OCI-LY1 (cell line): ENCODE data around the gene PSTPIP1.

Experiments used
- H2AFZ ChIP-seq: fragments of 200-600 bp; sonication (generic), shearing (Covaris generic); 2 replicates; pipeline ENCODE4 v1.6.0; 2014; ENCODE audit warnings: antibody characterized with exemption, mild to moderate bottlenecking, low read length
- H3F3A ChIP-seq: fragments of 200-600 bp; sonication (generic), shearing (Covaris generic); 2 replicates; pipeline ENCODE4 v1.6.0; 2014; ENCODE audit warnings: mild to moderate bottlenecking, antibody characterized with exemption, low read length, moderate library complexity; ENCODE audit not compliant: insufficient read depth
- H3K27ac ChIP-seq: fragments of 200-600 bp; sonication (generic); 2 replicates; pipeline ENCODE4 v1.5.1; 2014; ENCODE audit warnings: low read length, mixed run types, mild to moderate bottlenecking, low read depth; ENCODE audit not compliant: poor library complexity, severe bottlenecking
- H3K27me3 ChIP-seq: fragments of 200-600 bp; sonication (generic); 2 replicates; pipeline ENCODE4 v1.6.0; 2014; ENCODE audit warnings: antibody characterized with exemption, mild to moderate bottlenecking, low read length, moderate library complexity; ENCODE audit not compliant: insufficient read depth
- H3K36me3 ChIP-seq: fragments of 200-600 bp; sonication (generic); 2 replicates; pipeline ENCODE4 v1.6.1; 2014; ENCODE audit warnings: mild to moderate bottlenecking, antibody characterized with exemption, low read length, moderate library complexity, mixed read lengths; ENCODE audit not compliant: insufficient read depth
- H3K4me1 ChIP-seq: fragments of 200-600 bp; sonication (generic); 2 replicates; pipeline ENCODE4 v1.5.1; 2014; ENCODE audit warnings: mild to moderate bottlenecking, low read length, moderate library complexity; ENCODE audit not compliant: insufficient read depth, severe bottlenecking
- H3K4me2 ChIP-seq: fragments of 200-600 bp; sonication (generic), shearing (Covaris generic); 2 replicates; pipeline ENCODE4 v1.6.1; 2014; ENCODE audit warnings: low read length
- H3K4me3 ChIP-seq: fragments of 200-600 bp; sonication (generic); 2 replicates; pipeline ENCODE4 v1.5.1; 2014; ENCODE audit warnings: low read length, low read depth, mild to moderate bottlenecking, mixed read lengths; ENCODE audit not compliant: poor library complexity, severe bottlenecking
- H3K79me2 ChIP-seq: fragments of 200-600 bp; shearing (Covaris generic); 2 replicates; pipeline ENCODE4 v1.6.1; 2016; ENCODE audit warnings: mixed run types, low read length, mixed read lengths; ENCODE audit not compliant: insufficient read depth
- H3K9ac ChIP-seq: fragments of 200-600 bp; sonication (generic), shearing (Covaris generic); 2 replicates; pipeline ENCODE4 v1.6.1; 2014; ENCODE audit warnings: mild to moderate bottlenecking, low read length, mixed read lengths
- H3K9me2 ChIP-seq: fragments of 200-600 bp; sonication (generic), shearing (Covaris generic); 2 replicates; pipeline ENCODE4 v1.6.1; 2014; ENCODE audit warnings: low read depth, mild to moderate bottlenecking, low read length, mixed read lengths
- H3K9me3 ChIP-seq: fragments of 200-600 bp; shearing (Covaris generic); 2 replicates; pipeline ENCODE4 v1.6.1; 2014; ENCODE audit warnings: low read length, mixed read lengths
- H4K20me1 ChIP-seq: fragments of 200-600 bp; sonication (generic), shearing (Covaris generic); 2 replicates; pipeline ENCODE4 v1.6.0; 2016; ENCODE audit warnings: mild to moderate bottlenecking, low read length; ENCODE audit not compliant: insufficient read depth
- EZH2 ChIP-seq: fragments of 200-600 bp; sonication (generic), shearing (Covaris generic); IDR thresholded peaks from 2 replicates; pipeline ENCODE4 v1.8.0; 2017; ENCODE audit warnings: borderline replicate concordance, mixed run types, mild to moderate bottlenecking, antibody characterized with exemption, low read length, moderate library complexity, mixed read lengths
- TF ChIP-seq, protein P1 (sequence below): fragments of 200-600 bp; sonication (generic), shearing (Covaris generic); IDR thresholded peaks from 2 replicates; pipeline ENCODE4 v1.5.1; 2017; ENCODE audit warnings: mild to moderate bottlenecking, antibody characterized with exemption, low read length, moderate library complexity, mixed read lengths

PSTPIP1 gene

DNA sequence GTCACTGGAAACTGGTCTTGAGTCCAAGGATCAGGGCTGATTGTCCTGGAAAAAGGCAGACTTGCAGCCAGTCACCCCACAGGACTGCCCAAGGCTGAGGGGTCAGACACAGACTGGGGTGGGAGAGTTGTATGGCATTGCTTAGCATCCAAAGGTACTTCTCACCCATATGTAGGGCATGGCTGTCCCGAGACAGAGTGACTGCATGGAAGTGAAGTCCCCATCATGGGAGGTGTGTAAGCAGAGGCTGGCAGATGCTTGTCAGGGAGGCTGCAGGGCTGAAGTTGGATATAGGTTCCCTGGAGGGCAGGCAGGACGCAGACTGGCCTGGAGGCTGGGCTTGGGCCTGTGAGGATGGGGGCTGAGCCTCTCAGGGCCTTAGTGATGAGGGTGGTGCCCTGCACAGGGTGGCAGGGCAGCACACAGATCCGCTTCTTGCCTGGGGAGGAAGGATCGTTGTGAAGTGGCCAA, 31.1 kb downstream of the PSTPIP1 start:
- no peaks in the 10 kb centered on the region for H3K4me1 ChIP-seq
- H4K20me1 ChIP-seq: no peaks in the 10 kb centered on the region
- no peak for TF ChIP-seq EZH2
- TF ChIP-seq, protein P1, sequence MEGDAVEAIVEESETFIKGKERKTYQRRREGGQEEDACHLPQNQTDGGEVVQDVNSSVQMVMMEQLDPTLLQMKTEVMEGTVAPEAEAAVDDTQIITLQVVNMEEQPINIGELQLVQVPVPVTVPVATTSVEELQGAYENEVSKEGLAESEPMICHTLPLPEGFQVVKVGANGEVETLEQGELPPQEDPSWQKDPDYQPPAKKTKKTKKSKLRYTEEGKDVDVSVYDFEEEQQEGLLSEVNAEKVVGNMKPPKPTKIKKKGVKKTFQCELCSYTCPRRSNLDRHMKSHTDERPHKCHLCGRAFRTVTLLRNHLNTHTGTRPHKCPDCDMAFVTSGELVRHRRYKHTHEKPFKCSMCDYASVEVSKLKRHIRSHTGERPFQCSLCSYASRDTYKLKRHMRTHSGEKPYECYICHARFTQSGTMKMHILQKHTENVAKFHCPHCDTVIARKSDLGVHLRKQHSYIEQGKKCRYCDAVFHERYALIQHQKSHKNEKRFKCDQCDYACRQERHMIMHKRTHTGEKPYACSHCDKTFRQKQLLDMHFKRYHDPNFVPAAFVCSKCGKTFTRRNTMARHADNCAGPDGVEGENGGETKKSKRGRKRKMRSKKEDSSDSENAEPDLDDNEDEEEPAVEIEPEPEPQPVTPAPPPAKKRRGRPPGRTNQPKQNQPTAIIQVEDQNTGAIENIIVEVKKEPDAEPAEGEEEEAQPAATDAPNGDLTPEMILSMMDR: no peak
- H3K9me2 ChIP-seq: no peaks in the 10 kb centered on the region
- H3K27ac ChIP-seq: no peak overlapping the region
- H3K27me3 ChIP-seq: no peaks in the 10 kb centered on the region
- no peak overlapping the region for H3K4me2 ChIP-seq
- H3K36me3 ChIP-seq: no peaks in the 10 kb centered on the region
- H3K4me3 ChIP-seq: no peak overlapping the region
- H3K79me2 ChIP-seq: no peaks in the 10 kb centered on the region
- no peak overlapping the region for H2AFZ ChIP-seq
- H3K9me3 ChIP-seq: no peaks in the 10 kb centered on the region
- no peaks in the 10 kb centered on the region for H3F3A ChIP-seq
- no peak overlapping the region for H3K9ac ChIP-seq

DNA sequence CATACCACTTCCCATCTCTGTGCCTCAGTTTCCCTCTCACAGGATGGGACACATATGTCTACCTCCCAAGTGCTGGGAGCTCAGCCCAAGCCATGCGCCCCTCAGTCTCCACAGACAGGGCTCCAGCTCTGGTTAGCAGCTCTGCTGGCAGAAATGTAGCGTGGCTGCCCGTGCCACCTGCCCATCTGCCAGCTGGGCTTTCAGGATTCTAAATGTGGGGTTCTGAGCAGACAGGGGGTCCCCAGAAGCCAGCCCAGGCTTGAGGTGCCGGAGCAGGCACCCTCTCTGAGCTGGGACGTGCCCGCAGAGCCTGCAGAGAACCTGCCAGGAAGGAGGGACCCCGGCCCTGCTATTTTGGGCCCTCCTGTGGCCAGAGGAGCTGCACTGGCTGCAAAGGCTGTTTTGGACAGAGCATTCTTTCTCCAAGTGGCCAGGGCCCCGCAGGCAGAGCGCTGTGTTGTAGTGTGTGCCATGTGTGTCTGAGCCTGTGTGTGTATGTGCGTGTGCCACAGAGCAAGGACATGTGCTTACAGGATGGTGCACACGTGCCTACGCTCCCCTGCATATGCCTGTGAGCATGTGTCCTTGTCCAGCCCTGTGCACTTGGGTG, 31.7 kb downstream of the PSTPIP1 start:
- Histone ChIP-seq H3K27ac (no peak overlapping the region), H3F3A (no peaks in the 10 kb centered on the region)

DNA sequence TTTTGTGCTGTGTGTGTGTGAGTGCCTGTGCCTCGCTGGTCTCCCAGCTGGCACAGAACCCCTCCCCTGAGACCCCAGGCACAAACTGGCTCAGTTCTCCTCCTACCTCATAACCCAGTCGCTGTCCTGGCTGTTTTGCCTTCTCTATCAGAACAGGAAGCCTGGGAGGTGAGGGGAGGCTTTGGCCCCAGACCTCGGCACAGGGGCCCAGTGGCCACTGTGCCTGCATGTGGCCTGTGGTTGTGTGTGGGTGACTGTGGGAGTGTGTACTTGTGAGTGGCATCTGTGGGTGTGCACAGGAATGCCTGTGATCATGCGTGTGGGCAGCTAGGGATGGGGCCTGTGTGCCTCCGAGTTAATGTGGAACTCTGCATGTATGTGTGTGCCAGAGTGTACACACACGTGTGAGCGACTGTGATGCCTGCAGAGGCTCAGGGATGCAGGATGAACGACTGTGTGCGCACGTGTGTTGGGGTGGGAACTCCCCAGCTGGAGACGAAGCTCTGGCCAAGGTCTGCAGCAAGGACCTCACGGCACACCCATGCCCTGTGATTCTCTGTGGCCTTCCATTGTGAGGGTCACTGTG, 32.3 kb downstream of the PSTPIP1 start:
- no peak overlapping the region for H3K9ac ChIP-seq
- peaks cover 6% of the 10 kb centered on the region for H3K4me1 ChIP-seq
- no peaks in the 10 kb centered on the region for H3K9me2 ChIP-seq
- no peaks in the 10 kb centered on the region for H3K79me2 ChIP-seq
- H3K4me3 ChIP-seq: no peak overlapping the region
- H3K27me3 ChIP-seq: no peaks in the 10 kb centered on the region
- no peaks in the 10 kb centered on the region for H3K36me3 ChIP-seq
- no peak overlapping the region for H3K4me2 ChIP-seq
- no peaks in the 10 kb centered on the region for H3K9me3 ChIP-seq
- H3K27ac ChIP-seq: no peak overlapping the region
- H3F3A ChIP-seq: no peaks in the 10 kb centered on the region
- H2AFZ ChIP-seq: no peak overlapping the region
- TF ChIP-seq EZH2: no peak
- TF ChIP-seq, protein P1: no peak
- no peaks in the 10 kb centered on the region for H4K20me1 ChIP-seq

More for the DNA sequence above, 31.7 kb downstream of the PSTPIP1 start:
- Histone ChIP-seq H3K9me3 (no peaks in the 10 kb centered on the region), H3K4me1 (peaks cover 1% of the 10 kb centered on the region), H2AFZ (no peak overlapping the region), H3K4me3 (no peak overlapping the region), H3K9ac (no peak overlapping the region), H3K9me2 (no peaks in the 10 kb centered on the region), H3K27me3 (no peaks in the 10 kb centered on the region), H3K79me2 (no peaks in the 10 kb centered on the region), H3K36me3 (no peaks in the 10 kb centered on the region), H3K4me2 (no peak overlapping the region), H4K20me1 (no peaks in the 10 kb centered on the region)
- TF ChIP-seq, protein P1: no peak
- TF ChIP-seq EZH2: no peak
